WERI-Rb-1 (cell line): ENCODE data around the gene HAPSTR1.

Source experiments
- DNase-seq: peaks from one replicate; pipeline ENCODE4 v3.0.0-alpha.2; 2020
- H3K27ac ChIP-seq: fragments of 250-450 bp; sonication (Bioruptor Pico); 2 replicates; pipeline ENCODE4 v1.5.1; 2020; ENCODE audit warnings: mild to moderate bottlenecking, moderate library complexity
- H3K27me3 ChIP-seq: fragments of 250-450 bp; sonication (Bioruptor Pico); 2 replicates; pipeline ENCODE4 v1.5.1; 2021; ENCODE audit warnings: mild to moderate bottlenecking, low read depth, moderate library complexity; ENCODE audit not compliant: insufficient read depth, severe bottlenecking
- H3K36me3 ChIP-seq: fragments of 250-450 bp; sonication (Bioruptor Pico); 2 replicates; pipeline ENCODE4 v1.5.1; 2020; ENCODE audit warnings: mild to moderate bottlenecking, moderate library complexity
- H3K4me3 ChIP-seq: 2 replicates; pipeline ENCODE4 v1.5.1; 2011; ENCODE audit warnings: low read depth, mild to moderate bottlenecking, control low read depth, low read length
- H3K9me3 ChIP-seq: fragments of 250-450 bp; sonication (Bioruptor Pico); 2 replicates; pipeline ENCODE4 v1.5.1; 2021; ENCODE audit warnings: mild to moderate bottlenecking, moderate library complexity; ENCODE audit not compliant: severe bottlenecking
- TF ChIP-seq, protein P1 (sequence below): IDR thresholded peaks from 2 replicates; pipeline ENCODE4 v1.5.1; 2011; ENCODE audit warnings: low read depth, mild to moderate bottlenecking, control low read depth, inconsistent platforms, low read length

Gene HAPSTR1

DNA sequence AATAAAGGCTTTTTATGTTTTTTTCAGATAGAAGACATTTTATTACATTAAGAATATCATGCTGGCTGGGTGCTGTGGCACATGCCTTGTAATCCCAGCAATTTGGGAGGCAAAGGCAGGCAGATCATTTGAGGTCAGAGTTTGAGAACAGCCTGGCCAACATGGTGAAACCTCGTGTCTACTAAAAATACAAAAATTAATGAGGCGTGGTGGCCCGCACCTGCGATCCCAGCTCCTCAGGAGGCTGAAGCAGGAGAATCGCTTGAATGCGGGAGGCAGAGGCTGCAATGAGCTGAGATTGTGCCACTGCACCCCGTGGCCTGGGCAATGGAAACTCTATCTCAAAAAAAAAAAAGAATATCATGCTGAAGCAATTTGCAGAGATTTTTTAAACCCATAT lies 29.1 kb upstream of the HAPSTR1 start:
- Histone ChIP-seq H3K4me3 (no peak overlapping the region), H3K9me3 (no peaks in the 10 kb centered on the region), H3K36me3 (no peaks in the 10 kb centered on the region), H3K27ac (no peak overlapping the region), H3K27me3 (no peaks in the 10 kb centered on the region)
- TF ChIP-seq, protein P1, sequence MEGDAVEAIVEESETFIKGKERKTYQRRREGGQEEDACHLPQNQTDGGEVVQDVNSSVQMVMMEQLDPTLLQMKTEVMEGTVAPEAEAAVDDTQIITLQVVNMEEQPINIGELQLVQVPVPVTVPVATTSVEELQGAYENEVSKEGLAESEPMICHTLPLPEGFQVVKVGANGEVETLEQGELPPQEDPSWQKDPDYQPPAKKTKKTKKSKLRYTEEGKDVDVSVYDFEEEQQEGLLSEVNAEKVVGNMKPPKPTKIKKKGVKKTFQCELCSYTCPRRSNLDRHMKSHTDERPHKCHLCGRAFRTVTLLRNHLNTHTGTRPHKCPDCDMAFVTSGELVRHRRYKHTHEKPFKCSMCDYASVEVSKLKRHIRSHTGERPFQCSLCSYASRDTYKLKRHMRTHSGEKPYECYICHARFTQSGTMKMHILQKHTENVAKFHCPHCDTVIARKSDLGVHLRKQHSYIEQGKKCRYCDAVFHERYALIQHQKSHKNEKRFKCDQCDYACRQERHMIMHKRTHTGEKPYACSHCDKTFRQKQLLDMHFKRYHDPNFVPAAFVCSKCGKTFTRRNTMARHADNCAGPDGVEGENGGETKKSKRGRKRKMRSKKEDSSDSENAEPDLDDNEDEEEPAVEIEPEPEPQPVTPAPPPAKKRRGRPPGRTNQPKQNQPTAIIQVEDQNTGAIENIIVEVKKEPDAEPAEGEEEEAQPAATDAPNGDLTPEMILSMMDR = no peak
- no peak for DNase-seq

DNA sequence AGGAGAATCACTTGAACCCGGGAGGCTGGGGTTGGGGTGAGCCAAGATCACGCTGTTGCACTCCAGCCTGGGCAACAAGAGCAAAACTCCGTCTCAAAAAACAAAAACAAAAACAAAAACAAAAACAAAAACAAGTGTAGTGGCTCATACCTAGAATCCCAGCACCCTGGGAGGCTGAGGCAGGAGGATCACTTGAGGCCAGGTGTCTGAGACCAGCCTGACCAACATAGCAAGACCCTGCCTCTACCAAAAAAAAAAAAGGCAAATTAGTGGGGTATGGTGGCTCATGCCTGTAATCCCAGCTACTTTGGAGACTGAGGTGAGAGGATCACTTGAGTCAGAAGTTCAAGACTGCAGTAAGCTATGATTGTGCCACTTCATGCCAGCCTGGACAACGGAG lies 26.4 kb upstream of the HAPSTR1 start:
- Histone ChIP-seq H3K4me3 (no peak overlapping the region), H3K9me3 (no peaks in the 10 kb centered on the region), H3K36me3 (no peaks in the 10 kb centered on the region), H3K27ac (no peak overlapping the region), H3K27me3 (no peaks in the 10 kb centered on the region)
- TF ChIP-seq, protein P1 = no peak
- DNase-seq = no peak

DNA sequence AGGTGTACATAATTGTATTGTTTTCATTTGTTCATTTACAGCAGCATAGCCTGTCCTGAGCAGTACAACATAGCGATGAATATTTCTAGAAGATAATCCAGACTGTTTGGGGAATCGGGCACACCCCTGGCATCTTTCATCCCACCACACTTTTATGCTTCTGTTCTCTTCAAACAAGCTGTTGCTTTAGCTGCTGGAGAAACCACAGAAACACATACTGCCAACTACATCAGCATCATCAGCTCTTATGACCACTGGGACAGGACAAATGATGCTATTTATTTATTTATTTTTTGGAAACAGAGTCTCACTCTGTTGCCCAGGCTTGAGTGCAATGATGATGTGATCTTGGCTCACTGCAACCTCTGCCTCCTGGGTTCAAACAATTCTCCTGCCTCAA lies 22.6 kb upstream of the HAPSTR1 start:
- TF ChIP-seq, protein P1 = no peak
- no peak for DNase-seq

DNA sequence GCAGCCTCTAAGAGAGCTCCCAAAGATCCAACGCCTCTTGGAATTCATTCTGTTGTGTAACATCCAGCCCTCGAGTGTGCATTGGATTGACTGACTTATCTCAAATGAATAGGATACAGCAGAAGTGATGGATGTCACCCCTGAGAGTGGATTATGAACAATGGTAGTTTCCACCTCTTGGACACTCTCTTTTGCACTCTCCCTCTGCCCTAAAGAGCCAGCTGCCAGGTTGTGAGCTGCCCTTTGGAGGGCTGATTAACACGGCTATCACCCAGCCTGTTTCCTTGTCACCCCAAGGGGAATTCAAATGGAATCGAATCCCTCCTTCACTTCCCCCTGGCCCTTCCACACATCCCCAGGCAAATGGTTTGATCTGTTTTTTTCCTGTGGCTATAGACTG lies 21.2 kb upstream of the HAPSTR1 start:
- no peaks in the 10 kb centered on the region for H3K36me3 ChIP-seq
- no peak overlapping the region for H3K4me3 ChIP-seq
- H3K27ac ChIP-seq = no peak overlapping the region
- TF ChIP-seq, protein P1 = no peak
- no peaks in the 10 kb centered on the region for H3K27me3 ChIP-seq
- no peaks in the 10 kb centered on the region for H3K9me3 ChIP-seq
- DNase-seq = no peak

More for the DNA sequence above, 22.6 kb upstream of the HAPSTR1 start:
- Histone ChIP-seq H3K36me3 (no peaks in the 10 kb centered on the region), H3K9me3 (no peaks in the 10 kb centered on the region), H3K4me3 (no peak overlapping the region), H3K27me3 (no peaks in the 10 kb centered on the region), H3K27ac (no peak overlapping the region)

DNA sequence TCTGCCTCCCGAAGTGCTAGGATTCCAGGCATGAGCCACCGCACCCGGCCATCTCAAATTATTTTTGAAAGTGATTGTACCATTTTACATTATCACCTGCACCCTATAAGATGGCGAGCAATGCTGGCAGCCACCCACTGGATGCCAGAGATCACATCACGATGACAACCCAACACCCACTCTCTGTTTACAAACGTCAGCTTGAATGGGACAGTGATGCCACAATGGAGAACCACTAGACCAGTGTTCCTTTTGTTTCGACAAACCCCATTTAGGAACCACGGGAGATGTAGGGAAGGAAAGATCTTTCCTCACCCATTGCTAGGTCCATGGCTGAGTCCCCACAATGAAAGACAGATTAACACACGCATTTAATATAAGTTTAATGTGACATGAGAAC lies 20.1 kb upstream of the HAPSTR1 start:
- no peak overlapping the region for H3K27ac ChIP-seq
- no peaks in the 10 kb centered on the region for H3K36me3 ChIP-seq
- no peaks in the 10 kb centered on the region for H3K27me3 ChIP-seq
- DNase-seq = no peak
- no peak overlapping the region for H3K4me3 ChIP-seq
- TF ChIP-seq, protein P1 = no peak
- no peaks in the 10 kb centered on the region for H3K9me3 ChIP-seq

DNA sequence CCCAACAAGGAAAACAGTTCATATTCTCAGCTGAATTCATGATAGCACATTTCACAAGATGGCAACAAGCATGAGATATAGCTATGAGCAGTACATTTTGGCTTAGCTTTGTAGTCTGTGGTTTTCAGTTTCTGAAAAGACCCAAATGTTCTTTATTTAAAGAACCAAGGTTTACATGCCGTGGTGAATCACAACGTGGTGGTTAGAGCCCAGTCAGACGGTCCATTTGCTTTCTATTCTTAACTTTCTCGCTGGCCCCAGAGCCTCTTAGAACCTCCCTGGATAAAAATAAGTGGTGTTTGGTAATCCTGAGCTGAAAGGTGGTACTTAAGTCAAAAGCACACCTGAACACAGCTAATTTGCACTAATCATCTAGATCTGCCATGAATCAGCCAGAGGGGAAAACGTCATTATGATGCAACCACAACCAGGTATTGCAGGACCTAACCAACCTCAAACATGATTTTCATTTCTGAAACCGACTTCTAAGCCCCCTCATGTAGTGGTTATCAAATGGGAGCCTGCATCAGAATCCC lies 18.6 kb upstream of the HAPSTR1 start:
- Histone ChIP-seq H3K4me3 (no peak overlapping the region), H3K27ac (no peak overlapping the region), H3K36me3 (no peaks in the 10 kb centered on the region), H3K27me3 (no peaks in the 10 kb centered on the region), H3K9me3 (no peaks in the 10 kb centered on the region)
- TF ChIP-seq, protein P1 = no peak
- no peak for DNase-seq
